Liver (tissue), 9 donors: Measurements from ENCODE around the gene PDCD7. TPM values are rescaled to one million over a fixed set of nuclear protein-coding genes. Genes with fewer than 3 reads are reported as not detected.

Source experiments
- DNase-seq: peaks from one replicate; pipeline ENCODE4 v3.0.0-alpha.2; 2017; ENCODE audit warnings: low spot score
- H3K27ac ChIP-seq, 2 donors: one replicate each; pipeline ENCODE4 v1.7.0; 2013; ENCODE audit warnings: inconsistent platforms in 2 of 2, low read length in 2 of 2, control low read depth in 1 of 2, low read depth in 1 of 2, mild to moderate bottlenecking in 1 of 2
- H3K27me3 ChIP-seq, 4 donors: one replicate each; pipeline versions ENCODE4 v1.6.1 to v1.7.0; 2013; ENCODE audit warnings: low read length in 3 of 4, inconsistent platforms in 1 of 4, mild to moderate bottlenecking in 1 of 4, moderate library complexity in 1 of 4; ENCODE audit not compliant: control insufficient read depth in 4 of 4, insufficient read depth in 4 of 4
- H3K36me3 ChIP-seq, 4 donors: one replicate each; pipeline versions ENCODE4 v1.6.1 to v1.7.0; 2013; ENCODE audit warnings: low read length in 3 of 4, mild to moderate bottlenecking in 3 of 4, low read depth in 1 of 4, moderate library complexity in 1 of 4; ENCODE audit not compliant: control insufficient read depth in 4 of 4, insufficient read depth in 3 of 4
- H3K4me1 ChIP-seq, 4 donors: one replicate each; pipeline versions ENCODE4 v1.6.1 to v1.7.0; 2013; ENCODE audit warnings: low read length in 3 of 4, mild to moderate bottlenecking in 3 of 4, moderate library complexity in 1 of 4; ENCODE audit not compliant: control insufficient read depth in 4 of 4, insufficient read depth in 4 of 4
- H3K4me3 ChIP-seq, 3 donors: one replicate each; pipeline versions ENCODE4 v1.6.1 to v1.7.0; 2013; ENCODE audit warnings: low read length in 3 of 3, control low read depth in 1 of 3, low read depth in 1 of 3, mild to moderate bottlenecking in 1 of 3
- H3K9ac ChIP-seq, 2 donors: one replicate each; pipeline ENCODE4 v1.7.0; 2013; ENCODE audit warnings: low read length in 2 of 2, mild to moderate bottlenecking in 2 of 2, moderate library complexity in 2 of 2, control low read depth in 1 of 2, low read depth in 1 of 2
- H3K9me3 ChIP-seq, 4 donors: one replicate each; pipeline versions ENCODE4 v1.6.1 to v1.7.0; 2013; ENCODE audit warnings: low read length in 3 of 4; ENCODE audit not compliant: control insufficient read depth in 4 of 4
- ATF3 ChIP-seq: IDR thresholded peaks from 2 replicates; pipeline ENCODE4 v1.6.1; 2016; ENCODE audit warnings: antibody characterized with exemption
- CTCF ChIP-seq: fragments of 150-350 bp; IDR thresholded peaks from 2 replicates; pipeline ENCODE4 v1.5.1; 2017; ENCODE audit warnings: improper control_type of control experiment, low read depth, low read length; ENCODE audit not compliant: missing input control
- EGR1 ChIP-seq, 2 donors: IDR thresholded peaks; 2 replicates each; pipeline ENCODE4 v1.6.1; 2016 to 2018; ENCODE audit warnings: antibody characterized with exemption in 2 of 2, low read depth in 2 of 2
- FOXA1 ChIP-seq: IDR thresholded peaks from 2 replicates; pipeline ENCODE4 v1.6.1; 2016; ENCODE audit warnings: antibody characterized with exemption
- FOXA2 ChIP-seq: IDR thresholded peaks from 2 replicates; pipeline ENCODE4 v1.6.1; 2016; ENCODE audit warnings: antibody characterized with exemption
- GABPA ChIP-seq, 2 donors: IDR thresholded peaks in 1 of 2; conservative IDR thresholded peaks in 1 of 2; 2 replicates each; pipeline ENCODE4 v1.6.1; 2016; ENCODE audit warnings: antibody characterized with exemption in 2 of 2, mild to moderate bottlenecking in 1 of 2, moderate library complexity in 1 of 2
- HNF4A ChIP-seq, 2 donors: conservative IDR thresholded peaks; 2 replicates each; pipeline ENCODE4 v1.6.1; 2016; ENCODE audit warnings: antibody characterized with exemption in 2 of 2, mild to moderate bottlenecking in 2 of 2
- HNF4G ChIP-seq: IDR thresholded peaks from 2 replicates; pipeline ENCODE4 v1.6.1; 2016; ENCODE audit warnings: antibody characterized with exemption
- JUND ChIP-seq, 2 donors: IDR thresholded peaks; 2 replicates each; pipeline ENCODE4 v1.6.1; 2016; ENCODE audit warnings: antibody characterized with exemption in 2 of 2
- MAX ChIP-seq: IDR thresholded peaks from 2 replicates; pipeline ENCODE4 v1.6.1; 2016; ENCODE audit warnings: antibody characterized with exemption
- NR2F2 ChIP-seq: IDR thresholded peaks from 2 replicates; pipeline ENCODE4 v1.6.1; 2016; ENCODE audit warnings: antibody characterized with exemption
- RAD21 ChIP-seq, 2 donors: IDR thresholded peaks; 2 replicates each; pipeline ENCODE4 v1.6.1; 2016; ENCODE audit warnings: antibody characterized with exemption in 2 of 2, mild to moderate bottlenecking in 2 of 2
- REST ChIP-seq: IDR thresholded peaks from 2 replicates; pipeline ENCODE4 v1.6.1; 2016; ENCODE audit warnings: antibody characterized with exemption, mild to moderate bottlenecking
- RXRA ChIP-seq, 2 donors: IDR thresholded peaks; 2 replicates each; pipeline ENCODE4 v1.6.1; 2017 to 2018; ENCODE audit warnings: antibody characterized with exemption in 2 of 2, mild to moderate bottlenecking in 1 of 2
- SP1 ChIP-seq: IDR thresholded peaks from 2 replicates; pipeline ENCODE4 v1.6.1; 2018; ENCODE audit warnings: antibody characterized with exemption, mild to moderate bottlenecking
- TAF1 ChIP-seq: conservative IDR thresholded peaks from 2 replicates; pipeline ENCODE4 v1.6.1; 2016; ENCODE audit warnings: antibody characterized with exemption, mild to moderate bottlenecking
- YY1 ChIP-seq: IDR thresholded peaks from 2 replicates; pipeline ENCODE4 v1.6.1; 2016; ENCODE audit warnings: antibody characterized with exemption, mild to moderate bottlenecking
- ZBTB33 ChIP-seq: IDR thresholded peaks from 2 replicates; pipeline ENCODE4 v1.6.1; 2016; ENCODE audit warnings: antibody characterized with exemption
- WGBS: extraction: QIAGEN DNeasy Blood & Tissue Kit; methylation state at CpG from one replicate; pipeline ENCODE4 v1.1.7; 2013; 5-methylcytosine and 5-hydroxymethylcytosine counted together
- polyA plus RNA-seq, 2 donors: library from polyadenylated mRNA; stranded (reverse) in 1 of 2; unstranded in 1 of 2; fragments of 200-250 nt in 1 of 2; fragments of >200 nt in 1 of 2; fragmentation: Nextera tagmentation in 1 of 2; extraction: Ambion mirVana in 1 of 2; gene quantifications; one replicate each; pipeline versions ENCODE4 v1.2.1 to v1.2.3, GENCODE V29; 2013 to 2015
- total RNA-seq, 2 donors: library from RNA; depleted of rRNA; stranded (reverse); fragments of >200 nt; gene quantifications; one replicate each; pipeline ENCODE4 v1.2.3, GENCODE V29; 2014
- donor health status: healthy.
- donor health status: healthy.
- donor health status: healthy.
- donor health status: healthy.
- donor health status: healthy.

Gene PDCD7
- total and polyA plus RNA-seq, 4 donors, result 3.0 to 9.5 (median 6.7) TPM

- Histone ChIP-seq H3K27ac (no peak overlapping the region), H3K9me3 (no peaks in the 10 kb centered on the region), H3K9ac (no peak overlapping the region), H3K36me3 (peaks cover 5 to 48% (median 20%) of the 10 kb centered on the region in 4 donors), H3K27me3 (no peaks in the 10 kb centered on the region), H3K4me1 (peaks cover 12 to 30% (median 16%) of the 10 kb centered on the region in 4 donors), H3K4me3 (no peak overlapping the region)
- DNase-seq, result no peak
- WGBS, result 96% methylated on average over 5 of the region's 5 CpGs
- TF ChIP-seq NR2F2 (no peak), FOXA2 (no peak), RAD21 (IDR thresholded peaks at IDR 0.05) (no peak), RXRA (IDR thresholded peaks at IDR 0.05) (no peak), HNF4A (conservative IDR thresholded peaks at IDR 0.05) (no peak), JUND (IDR thresholded peaks at IDR 0.05) (no peak), GABPA (IDR thresholded peaks at IDR 0.05 in 1 of 2, conservative IDR thresholded peaks at IDR 0.05 in 1 of 2) (no peak), ZBTB33 (no peak)
Observed at GRCh38 chr15:65174509-65174908, 40.9 kb upstream of the PDCD7 start.

GRCh38 chr15:65172531-65172930 is 38.9 kb upstream of the PDCD7 start:
- peaks cover 12 to 28% (median 15%) of the 10 kb centered on the region in 4 donors for H3K4me1 ChIP-seq
- no peaks in the 10 kb centered on the region for H3K27me3 ChIP-seq
- H3K27ac ChIP-seq, result peak overlapping the region; percentile 85 to 87
- no peak overlapping the region for H3K9ac ChIP-seq
- H3K9me3 ChIP-seq, result no peaks in the 10 kb centered on the region
- H3K36me3 ChIP-seq, result peaks cover 4 to 31% (median 14%) of the 10 kb centered on the region in 4 donors
- TF ChIP-seq ATF3, result no peak
- no peak for TF ChIP-seq SP1
- TF ChIP-seq HNF4G, result no peak
- TF ChIP-seq EGR1 (IDR thresholded peaks at IDR 0.05; ENCODE audit: low read depth in 2 of 2), result no peak
- no peak for TF ChIP-seq FOXA1
- TF ChIP-seq RXRA (IDR thresholded peaks at IDR 0.05), result no peak
- no peak for TF ChIP-seq MAX
- no peak for TF ChIP-seq TAF1
- TF ChIP-seq FOXA2, result no peak
- no peak for TF ChIP-seq NR2F2
- no peak for TF ChIP-seq GABPA (IDR thresholded peaks at IDR 0.05 in 1 of 2, conservative IDR thresholded peaks at IDR 0.05 in 1 of 2)
- TF ChIP-seq REST, result no peak
- no peak for TF ChIP-seq JUND (IDR thresholded peaks at IDR 0.05)
- TF ChIP-seq RAD21 (IDR thresholded peaks at IDR 0.05), result no peak
- no peak for TF ChIP-seq ZBTB33
- TF ChIP-seq YY1, result no peak
- no peak for TF ChIP-seq CTCF
- DNase-seq, result no peak
- H3K4me3 ChIP-seq, result no peak overlapping the region
- WGBS, result 97% methylated on average over 5 of the region's 5 CpGs
